ENCODE measurements around the gene LRRC36. TPM values are rescaled to one million over a fixed set of nuclear protein-coding genes. Genes with fewer than 3 reads are reported as not detected.
A peak's percentile ranks its signal among the peaks of the same experiment; 100 is the strongest.

Gene LRRC36
- total and polyA plus RNA-seq, 9 of the 15 experiments (the other 6 are each of a cell fraction or from before 2014, with no cell fraction given), result 0.09 to 0.40 (median 0.17) TPM; not detected in 1

DNA sequence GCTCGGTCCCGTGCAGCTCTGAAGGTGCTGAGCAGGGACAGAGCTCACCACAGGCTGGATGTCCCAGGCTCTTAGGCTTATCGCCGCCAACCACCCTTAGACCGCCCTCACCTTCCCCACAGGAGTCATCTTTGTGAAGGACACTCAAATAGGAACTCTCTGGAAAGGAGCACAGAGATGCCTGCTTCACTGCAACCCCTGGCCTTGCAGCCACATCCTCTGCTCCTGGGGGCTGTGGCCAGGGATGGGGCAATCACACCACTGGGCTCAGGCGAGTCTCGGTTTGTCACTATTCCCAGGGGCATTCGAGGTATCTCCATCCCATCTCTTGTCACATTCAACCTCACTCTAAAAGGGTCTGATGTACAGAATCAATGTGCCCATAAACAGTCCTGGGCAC lies 78.7 kb downstream of the LRRC36 start:
- intact Hi-C loops (cut with micrococcal nuclease), result loop anchor here (10.0 kb wide), 1 partner anchor 391 kb away; no protein-coding TSS in a partner anchor
- CTCF ChIA-PET (ENCODE audit: low intra/inter-chr PET ratio), result no interaction called here
- 0 out of 4 replicates have a peak overlapping the region, but pooled peaks of 1 of the 2 experiments have one; percentile 20 for H3K9ac ChIP-seq (ENCODE audit: insufficient read depth in 1 of 2, low read depth in 2 of 2, low read length in 2 of 2)

More for the DNA sequence above, 78.7 kb downstream of the LRRC36 start:
- H4K20me1 ChIP-seq (replicated peaks; ENCODE audit: control insufficient read depth, insufficient read depth, low read length), result 0 out of 2 replicates have a peak, but pooled peaks cover 4% of the 10 kb centered on the region
- WGBS (ENCODE audit: insufficient coverage, low coverage, missing lambda C conversion rate), result 5% methylated on average over 8 of the region's 8 CpGs
- no peak overlapping the region for H2AFZ ChIP-seq (ENCODE audit: low read depth, low read length)
- H3K36me3 ChIP-seq (ENCODE audit: control insufficient read depth, insufficient read depth, low read length), result no peaks in the 10 kb centered on the region
- no TSS peak for BruUV-seq (replicated peaks)
- H3K4me1 ChIP-seq (replicated peaks in 1 of 2; ENCODE audit: control insufficient read depth in 2 of 2, insufficient read depth in 2 of 2, low read length in 2 of 2), result peaks cover 0 to 14% of the 10 kb centered on the region in 2 experiments; a peak in 2 of 5 replicates
- H3K27me3 ChIP-seq (ENCODE audit: control insufficient read depth in 2 of 2, insufficient read depth in 2 of 2, low read length in 2 of 2), result peaks cover 20 to 59% of the 10 kb centered on the region in 2 experiments
- H3K9me1 ChIP-seq (ENCODE audit: control insufficient read depth, insufficient read depth, low read length), result no peaks in the 10 kb centered on the region
- H3K4me2 ChIP-seq (ENCODE audit: insufficient read depth, low read length), result no peak overlapping the region
- no peak overlapping the region for H3K27ac ChIP-seq (ENCODE audit: extremely low read depth, low read depth, low read length)
- TF ChIP-seq BACH1 (tag; IDR thresholded peaks at IDR 0.05), result no peak
- no peak for TF ChIP-seq CBX1 (IDR thresholded peaks at IDR 0.05; ENCODE audit: low read depth)
- no peak for TF ChIP-seq ARID4B (CRISPR knock-in tag; IDR thresholded peaks at IDR 0.05)
- no peak for TF ChIP-seq ZNF644 (tag; IDR thresholded peaks at IDR 0.05; ENCODE audit: low read depth)
- no peak for TF ChIP-seq TCF7 (IDR thresholded peaks at IDR 0.05; ENCODE audit: borderline replicate concordance)
- TF ChIP-seq, protein P1, sequence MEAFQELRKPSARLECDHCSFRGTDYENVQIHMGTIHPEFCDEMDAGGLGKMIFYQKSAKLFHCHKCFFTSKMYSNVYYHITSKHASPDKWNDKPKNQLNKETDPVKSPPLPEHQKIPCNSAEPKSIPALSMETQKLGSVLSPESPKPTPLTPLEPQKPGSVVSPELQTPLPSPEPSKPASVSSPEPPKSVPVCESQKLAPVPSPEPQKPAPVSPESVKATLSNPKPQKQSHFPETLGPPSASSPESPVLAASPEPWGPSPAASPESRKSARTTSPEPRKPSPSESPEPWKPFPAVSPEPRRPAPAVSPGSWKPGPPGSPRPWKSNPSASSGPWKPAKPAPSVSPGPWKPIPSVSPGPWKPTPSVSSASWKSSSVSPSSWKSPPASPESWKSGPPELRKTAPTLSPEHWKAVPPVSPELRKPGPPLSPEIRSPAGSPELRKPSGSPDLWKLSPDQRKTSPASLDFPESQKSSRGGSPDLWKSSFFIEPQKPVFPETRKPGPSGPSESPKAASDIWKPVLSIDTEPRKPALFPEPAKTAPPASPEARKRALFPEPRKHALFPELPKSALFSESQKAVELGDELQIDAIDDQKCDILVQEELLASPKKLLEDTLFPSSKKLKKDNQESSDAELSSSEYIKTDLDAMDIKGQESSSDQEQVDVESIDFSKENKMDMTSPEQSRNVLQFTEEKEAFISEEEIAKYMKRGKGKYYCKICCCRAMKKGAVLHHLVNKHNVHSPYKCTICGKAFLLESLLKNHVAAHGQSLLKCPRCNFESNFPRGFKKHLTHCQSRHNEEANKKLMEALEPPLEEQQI (IDR thresholded peaks at IDR 0.05), result no peak
- no peak for TF ChIP-seq CREM (IDR thresholded peaks at IDR 0.05; ENCODE audit: low read depth)
- no peak for TF ChIP-seq TEAD1 (CRISPR knock-in tag; IDR thresholded peaks at IDR 0.05)
- no peak for TF ChIP-seq NR2F6 (CRISPR knock-in tag; IDR thresholded peaks at IDR 0.05)
- no peak for TF ChIP-seq ZBTB34 (CRISPR knock-in tag; IDR thresholded peaks at IDR 0.05)
- no peak for TF ChIP-seq ZC3H8 (IDR thresholded peaks at IDR 0.05)
- FAIRE-seq (no peak), DNase-seq (ENCODE audit: extremely low read depth in 1 of 4, low spot score in 3 of 4) (no peak), ATAC-seq (peak; percentile 44)
- no peak overlapping the region for H3K4me3 ChIP-seq
- POLR2A ChIA-PET, result interaction anchor here (0.8 kb wide), 1 partner anchor 8 kb away, joined by 3 read pairs; no protein-coding TSS in a partner anchor
- no peaks in the 10 kb centered on the region for H3K9me3 ChIP-seq (replicated peaks; ENCODE audit: control insufficient read depth, insufficient read depth, low read depth, low read length)
- in situ Hi-C loops (cut with MboI), result loop anchor here (25.0 kb wide), 1 partner anchor 443 kb away; the partner anchor contains the start of gene CES3
- H3K79me2 ChIP-seq (ENCODE audit: control insufficient read depth, insufficient read depth, low read length), result no peaks in the 10 kb centered on the region

All from K562 (cell line).